SK-N-SH (cell line): Measurements from ENCODE around the gene REN. TPM values are rescaled to one million over a fixed set of nuclear protein-coding genes. Genes with fewer than 3 reads are reported as not detected.

Experiments
- CTCF ChIA-PET: fragments of 300-600, 350-600 bp; formaldehyde crosslinking; extraction: SDS; loops from one replicate; lab custom pipeline; 2021; lab: Yijun Ruan, JAX
- POLR2A ChIA-PET: fragments of 350-600 bp; sonication (Branson Sonifier 250); formaldehyde crosslinking; extraction: SDS; loops from one replicate; lab custom pipeline; 2020; ENCODE audit warnings: antibody characterized with exemption, inconsistent platforms; lab: Yijun Ruan, JAX
- DNase-seq: peaks from one replicate; pipeline ENCODE4 v3.0.0; 2012
- H2AFZ ChIP-seq: fragments of 200-600 bp; sonication (generic); 2 replicates; pipeline ENCODE4 v1.8.1; 2016; ENCODE audit warnings: antibody characterized with exemption, mild to moderate bottlenecking, low read depth
- H3F3A ChIP-seq: fragments of 200-600 bp; sonication (generic); replicated peaks from 2 replicates; pipeline ENCODE3; 2016; ENCODE audit warnings: antibody characterized with exemption, mild to moderate bottlenecking; ENCODE audit not compliant: insufficient read depth
- H3K27ac ChIP-seq, 2 experiments: fragments of 200-500 bp in 1 of 2; fragments of 200-600 bp in 1 of 2; sonication (Bioruptor generic) in 1 of 2; sonication (generic), shearing (Covaris generic) in 1 of 2; 2 replicates each; pipeline versions ENCODE4 v1.5.1 to v1.6.1; 2014 to 2016; ENCODE audit warnings: low read depth in 2 of 2, inconsistent platforms in 1 of 2, low read length in 1 of 2, mild to moderate bottlenecking in 1 of 2, mixed read lengths in 1 of 2
- H3K27me3 ChIP-seq: fragments of 200-600 bp; sonication (generic), shearing (Covaris generic); 2 replicates; pipeline ENCODE4 v1.6.1; 2016; ENCODE audit warnings: mixed run types; ENCODE audit not compliant: insufficient read depth
- H3K36me3 ChIP-seq, 2 experiments: fragments of 200-500 bp in 1 of 2; fragments of 200-600 bp in 1 of 2; sonication (Bioruptor generic) in 1 of 2; sonication (generic) in 1 of 2; replicated peaks in 1 of 2; 2 replicates each; pipeline versions ENCODE3 to v1.5.1; 2014 to 2016; ENCODE audit warnings: low read length in 1 of 2, mild to moderate bottlenecking in 1 of 2; ENCODE audit not compliant: insufficient read depth in 2 of 2, control insufficient read depth in 1 of 2
- H3K4me1 ChIP-seq, 2 experiments: fragments of 200-500 bp in 1 of 2; fragments of 200-600 bp in 1 of 2; sonication (Bioruptor generic) in 1 of 2; sonication (generic), shearing (Covaris generic) in 1 of 2; 2 replicates each; pipeline versions ENCODE4 v1.5.1 to v1.6.1; 2014 to 2016; ENCODE audit warnings: low read depth in 1 of 2, low read length in 1 of 2, mixed run types in 1 of 2; ENCODE audit not compliant: insufficient read depth in 2 of 2, control insufficient read depth in 1 of 2
- H3K4me2 ChIP-seq: fragments of 200-600 bp; sonication (generic), shearing (Covaris generic); 2 replicates; pipeline ENCODE4 v1.6.1; 2017; ENCODE audit warnings: mixed run types
- H3K4me3 ChIP-seq, 2 experiments: fragments of 200-500 bp in 1 of 2; fragments of 200-600 bp in 1 of 2; sonication (Bioruptor generic) in 1 of 2; sonication (generic), shearing (Covaris generic) in 1 of 2; 2 replicates each; pipeline versions ENCODE4 v1.5.1 to v1.8.1; 2014 to 2016; ENCODE audit warnings: low read depth in 2 of 2, inconsistent platforms in 1 of 2, low read length in 1 of 2, mild to moderate bottlenecking in 1 of 2, mixed read lengths in 1 of 2, moderate library complexity in 1 of 2
- H3K79me2 ChIP-seq: fragments of 200-600 bp; sonication (generic); 2 replicates; pipeline ENCODE4 v1.8.1; 2017; ENCODE audit warnings: mild to moderate bottlenecking; ENCODE audit not compliant: insufficient read depth
- H3K9ac ChIP-seq: fragments of 200-600 bp; sonication (generic); 2 replicates; pipeline ENCODE4 v1.6.1; 2017; ENCODE audit warnings: mixed run types
- H3K9me2 ChIP-seq: fragments of 200-600 bp; sonication (generic); 2 replicates; pipeline ENCODE4 v1.6.1; 2017; ENCODE audit warnings: mixed run types
- H3K9me3 ChIP-seq: fragments of 200-600 bp; sonication (generic); 2 replicates; pipeline ENCODE4 v1.6.1; 2017; ENCODE audit warnings: mixed run types, mild to moderate bottlenecking, moderate library complexity
- H4K20me1 ChIP-seq: fragments of 200-600 bp; sonication (generic); 2 replicates; pipeline ENCODE4 v1.6.1; 2017; ENCODE audit warnings: mild to moderate bottlenecking, mixed run types; ENCODE audit not compliant: insufficient read depth
- CHD2 ChIP-seq: fragments of 150-350 bp; IDR thresholded peaks from 2 replicates; pipeline ENCODE4 v1.6.1; 2018; ENCODE audit warnings: low read length; ENCODE audit not compliant: partially characterized antibody
- ELF1 ChIP-seq: IDR thresholded peaks from 2 replicates; pipeline ENCODE4 v1.4.0; 2012
- EP300 ChIP-seq, 2 experiments: IDR thresholded peaks; 2 replicates each; pipeline versions ENCODE4 v1.4.0 to v1.6.1; 2012; ENCODE audit warnings: borderline replicate concordance in 1 of 2, low read depth in 1 of 2, low read length in 1 of 2
- EZH2phosphoT487 ChIP-seq: fragments of 200-600 bp; sonication (generic); IDR thresholded peaks from 2 replicates; pipeline ENCODE4 v1.6.1; 2017; ENCODE audit warnings: low read depth, mixed run types, mild to moderate bottlenecking, antibody characterized with exemption, moderate library complexity, borderline replicate concordance
- GABPA ChIP-seq: IDR thresholded peaks from 2 replicates; pipeline ENCODE4 v1.4.0; 2012; ENCODE audit warnings: low read depth, mild to moderate bottlenecking
- GATA2 ChIP-seq: sonication (generic); formaldehyde crosslinking; IDR thresholded peaks from 2 replicates; pipeline ENCODE4 v1.5.0; 2020; ENCODE audit warnings: mild to moderate bottlenecking, missing genetic modification reagents
- IRF3 ChIP-seq: fragments of 150-350 bp; IDR thresholded peaks from 2 replicates; pipeline ENCODE4 v1.6.1; 2016; ENCODE audit warnings: mild to moderate bottlenecking, low read depth, low read length
- PBX3 ChIP-seq: IDR thresholded peaks from 2 replicates; pipeline ENCODE4; 2012
- SMC3 ChIP-seq: IDR thresholded peaks from 2 replicates; pipeline ENCODE4 v1.6.1; 2012; ENCODE audit warnings: low read depth, low read length, improper control_type of control experiment
- ZBTB33 ChIP-seq: IDR thresholded peaks from 2 replicates; pipeline ENCODE4 v1.4.0; 2012; ENCODE audit warnings: low read depth, borderline replicate concordance
- WGBS: methylation state at CpG from one replicate; pipeline ENCODE4 v1.1.6; 2017; ENCODE audit warnings: low lambda C conversion rate; 5-methylcytosine and 5-hydroxymethylcytosine counted together
- polyA plus RNA-seq, 3 experiments: library from polyadenylated mRNA; depleted of rRNA; stranded (reverse); fragments of >200 nt; gene quantifications; 2 replicates each; pipeline ENCODE4 v1.2.3, GENCODE V29; 2012
- TF ChIP-seq, protein P1 (sequence below): IDR thresholded peaks from 2 replicates; pipeline ENCODE4 v1.4.0; 2012; ENCODE audit warnings: low read depth, borderline replicate concordance
- TF ChIP-seq, protein P2 (sequence below): fragments of 200-600 bp; sonication (generic); IDR thresholded peaks from 2 replicates; pipeline ENCODE4 v1.6.1; 2017; ENCODE audit warnings: antibody characterized with exemption, mild to moderate bottlenecking, moderate library complexity
- TF ChIP-seq, protein P3 (sequence below): IDR thresholded peaks from 2 replicates; pipeline ENCODE4 v1.6.1; 2012; ENCODE audit warnings: mild to moderate bottlenecking, low read depth, low read length, moderate library complexity
- TF ChIP-seq, protein P4 (sequence below): IDR thresholded peaks from 2 replicates; pipeline ENCODE4 v1.4.0; 2012; ENCODE audit warnings: low read depth

Gene REN
- polyA plus RNA-seq, 1 of the 3 experiments (the other 2 are of a cell fraction) = not detected

GRCh38 chr1:204170494-204171155, 4.5 kb upstream of the REN start:
- H3K27ac ChIP-seq = no peak overlapping the region
- no peak overlapping the region for H3K4me3 ChIP-seq
- no peak overlapping the region for H3K4me2 ChIP-seq
- TF ChIP-seq, protein P1, sequence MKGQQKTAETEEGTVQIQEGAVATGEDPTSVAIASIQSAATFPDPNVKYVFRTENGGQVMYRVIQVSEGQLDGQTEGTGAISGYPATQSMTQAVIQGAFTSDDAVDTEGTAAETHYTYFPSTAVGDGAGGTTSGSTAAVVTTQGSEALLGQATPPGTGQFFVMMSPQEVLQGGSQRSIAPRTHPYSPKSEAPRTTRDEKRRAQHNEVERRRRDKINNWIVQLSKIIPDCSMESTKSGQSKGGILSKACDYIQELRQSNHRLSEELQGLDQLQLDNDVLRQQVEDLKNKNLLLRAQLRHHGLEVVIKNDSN = no peak
- TF ChIP-seq GATA2 (CRISPR knock-in tag) = no peak
- CTCF ChIA-PET = interaction anchor here (0.7 to 20.5 kb wide), 4 partner anchors 8 to 192 kb away, joined by 3 to 302 read pairs (median 25); partner anchors contain the start of gene PLEKHA6
- WGBS = 68% methylated on average over 3 of the region's 3 CpGs
- no peaks in the 10 kb centered on the region for H3K79me2 ChIP-seq
- H2AFZ ChIP-seq = no peak overlapping the region
- no peaks in the 10 kb centered on the region for H3K36me3 ChIP-seq
- POLR2A ChIA-PET = no interaction called here
- DNase-seq = no peak
- H3K9me2 ChIP-seq = no peaks in the 10 kb centered on the region
- no peak overlapping the region for H3K9ac ChIP-seq
- H4K20me1 ChIP-seq = no peaks in the 10 kb centered on the region
- H3K4me1 ChIP-seq = 0 out of 4 replicates have a peak, but pooled peaks cover 0 to 3% of the 10 kb centered on the region in 2 experiments
- H3K27me3 ChIP-seq = no peaks in the 10 kb centered on the region; the same call in 1 of the 2 replicates
- H3K9me3 ChIP-seq = 0 out of 2 replicates have a peak, but pooled peaks cover 5% of the 10 kb centered on the region
- no peaks in the 10 kb centered on the region for H3F3A ChIP-seq

- Histone ChIP-seq H3F3A (no peaks in the 10 kb centered on the region), H3K4me2 (no peak overlapping the region), H3K9ac (no peak overlapping the region), H3K36me3 (no peaks in the 10 kb centered on the region), H3K4me1 (0 out of 4 replicates have a peak, but pooled peaks cover 0 to 3% of the 10 kb centered on the region in 2 experiments), H3K79me2 (no peaks in the 10 kb centered on the region), H3K9me2 (no peaks in the 10 kb centered on the region), H2AFZ (no peak overlapping the region), H3K27ac (no peak overlapping the region), H4K20me1 (no peaks in the 10 kb centered on the region), H3K9me3 (0 out of 2 replicates have a peak, but pooled peaks cover 5% of the 10 kb centered on the region), H3K27me3 (no peaks in the 10 kb centered on the region), H3K4me3 (no peak overlapping the region)
- CTCF ChIA-PET = interaction anchor here (0.6 to 20.5 kb wide), 4 partner anchors 36 to 246 kb away, joined by 3 to 302 read pairs (median 16); partner anchors contain the start of gene PLEKHA6
- WGBS = 75% methylated on average over 4 of the region's 4 CpGs
- POLR2A ChIA-PET = no interaction called here
- DNase-seq = no peak
- TF ChIP-seq ELF1 = no peak
- TF ChIP-seq ZBTB33 = no peak
- TF ChIP-seq, protein P2, sequence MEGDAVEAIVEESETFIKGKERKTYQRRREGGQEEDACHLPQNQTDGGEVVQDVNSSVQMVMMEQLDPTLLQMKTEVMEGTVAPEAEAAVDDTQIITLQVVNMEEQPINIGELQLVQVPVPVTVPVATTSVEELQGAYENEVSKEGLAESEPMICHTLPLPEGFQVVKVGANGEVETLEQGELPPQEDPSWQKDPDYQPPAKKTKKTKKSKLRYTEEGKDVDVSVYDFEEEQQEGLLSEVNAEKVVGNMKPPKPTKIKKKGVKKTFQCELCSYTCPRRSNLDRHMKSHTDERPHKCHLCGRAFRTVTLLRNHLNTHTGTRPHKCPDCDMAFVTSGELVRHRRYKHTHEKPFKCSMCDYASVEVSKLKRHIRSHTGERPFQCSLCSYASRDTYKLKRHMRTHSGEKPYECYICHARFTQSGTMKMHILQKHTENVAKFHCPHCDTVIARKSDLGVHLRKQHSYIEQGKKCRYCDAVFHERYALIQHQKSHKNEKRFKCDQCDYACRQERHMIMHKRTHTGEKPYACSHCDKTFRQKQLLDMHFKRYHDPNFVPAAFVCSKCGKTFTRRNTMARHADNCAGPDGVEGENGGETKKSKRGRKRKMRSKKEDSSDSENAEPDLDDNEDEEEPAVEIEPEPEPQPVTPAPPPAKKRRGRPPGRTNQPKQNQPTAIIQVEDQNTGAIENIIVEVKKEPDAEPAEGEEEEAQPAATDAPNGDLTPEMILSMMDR = no peak
- TF ChIP-seq, protein P3, sequence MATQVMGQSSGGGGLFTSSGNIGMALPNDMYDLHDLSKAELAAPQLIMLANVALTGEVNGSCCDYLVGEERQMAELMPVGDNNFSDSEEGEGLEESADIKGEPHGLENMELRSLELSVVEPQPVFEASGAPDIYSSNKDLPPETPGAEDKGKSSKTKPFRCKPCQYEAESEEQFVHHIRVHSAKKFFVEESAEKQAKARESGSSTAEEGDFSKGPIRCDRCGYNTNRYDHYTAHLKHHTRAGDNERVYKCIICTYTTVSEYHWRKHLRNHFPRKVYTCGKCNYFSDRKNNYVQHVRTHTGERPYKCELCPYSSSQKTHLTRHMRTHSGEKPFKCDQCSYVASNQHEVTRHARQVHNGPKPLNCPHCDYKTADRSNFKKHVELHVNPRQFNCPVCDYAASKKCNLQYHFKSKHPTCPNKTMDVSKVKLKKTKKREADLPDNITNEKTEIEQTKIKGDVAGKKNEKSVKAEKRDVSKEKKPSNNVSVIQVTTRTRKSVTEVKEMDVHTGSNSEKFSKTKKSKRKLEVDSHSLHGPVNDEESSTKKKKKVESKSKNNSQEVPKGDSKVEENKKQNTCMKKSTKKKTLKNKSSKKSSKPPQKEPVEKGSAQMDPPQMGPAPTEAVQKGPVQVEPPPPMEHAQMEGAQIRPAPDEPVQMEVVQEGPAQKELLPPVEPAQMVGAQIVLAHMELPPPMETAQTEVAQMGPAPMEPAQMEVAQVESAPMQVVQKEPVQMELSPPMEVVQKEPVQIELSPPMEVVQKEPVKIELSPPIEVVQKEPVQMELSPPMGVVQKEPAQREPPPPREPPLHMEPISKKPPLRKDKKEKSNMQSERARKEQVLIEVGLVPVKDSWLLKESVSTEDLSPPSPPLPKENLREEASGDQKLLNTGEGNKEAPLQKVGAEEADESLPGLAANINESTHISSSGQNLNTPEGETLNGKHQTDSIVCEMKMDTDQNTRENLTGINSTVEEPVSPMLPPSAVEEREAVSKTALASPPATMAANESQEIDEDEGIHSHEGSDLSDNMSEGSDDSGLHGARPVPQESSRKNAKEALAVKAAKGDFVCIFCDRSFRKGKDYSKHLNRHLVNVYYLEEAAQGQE = no peak
- no peak for TF ChIP-seq SMC3
- no peak for TF ChIP-seq EZH2phosphoT487
- TF ChIP-seq PBX3 = no peak
- TF ChIP-seq, protein P4, sequence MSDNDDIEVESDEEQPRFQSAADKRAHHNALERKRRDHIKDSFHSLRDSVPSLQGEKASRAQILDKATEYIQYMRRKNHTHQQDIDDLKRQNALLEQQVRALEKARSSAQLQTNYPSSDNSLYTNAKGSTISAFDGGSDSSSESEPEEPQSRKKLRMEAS = no peak
- no peak for TF ChIP-seq CHD2
- TF ChIP-seq IRF3 = no peak
- no peak for TF ChIP-seq EP300 (IDR thresholded peaks at IDR 0.05; ENCODE audit: borderline replicate concordance in 1 of 2, low read depth in 1 of 2, low read length in 1 of 2)
- no peak for TF ChIP-seq GABPA
Measured at GRCh38 chr1:204169858-204170257, 3.7 kb upstream of the REN start.
